K562 (cell line): ENCODE data around the gene TSPAN18. TPM values are rescaled to one million over a fixed set of nuclear protein-coding genes. Genes with fewer than 3 reads are reported as not detected.

Experiments used
- ATAC-seq: fragments of 200-7000 bp; cut with Tn5 transposase; 3 replicates; pipeline ENCODE4 v1.9.1; 2020; ENCODE audit warnings: moderate library complexity
- BruUV-seq: library from RNA; stranded (reverse); fragments of 400-500 nt; replicated peaks from 2 replicates; lab custom pipeline; 2021; lab: Mats Ljungman, UMichigan
- CTCF ChIA-PET: fragments of 300-600 bp; formaldehyde crosslinking; extraction: SDS; loops from one replicate; lab custom pipeline; 2021; ENCODE audit warnings: low intra/inter-chr PET ratio; lab: Yijun Ruan, JAX
- POLR2A ChIA-PET: fragments of 300-600, 350-650 bp; sonication (Branson Sonifier 250); formaldehyde crosslinking; extraction: SDS; loops from one replicate; lab custom pipeline; 2021; ENCODE audit warnings: antibody characterized with exemption, inconsistent platforms; lab: Yijun Ruan, JAX
- DNase-seq, 4 experiments: peaks; one replicate each; pipeline versions ENCODE4 v3.0.0 to v3.0.0-alpha.2; 2011 to 2018; ENCODE audit warnings: low spot score in 3 of 4, mixed read lengths in 3 of 4; ENCODE audit errors: extremely low read depth in 1 of 4
- FAIRE-seq: peaks from 2 replicates; lab custom pipeline; 2011; peaks lifted over from hg19 to GRCh38; lab: Jason Lieb, UNC
- H2AFZ ChIP-seq: 2 replicates; pipeline ENCODE4 v1.6.0; 2011; ENCODE audit warnings: low read depth, low read length, control low read depth, inconsistent platforms
- H3K27ac ChIP-seq: fragments of 200-600 bp; 3 replicates; pipeline ENCODE4 v1.8.0; 2011; ENCODE audit warnings: low read depth, mild to moderate bottlenecking, control low read depth, inconsistent platforms, low read length, moderate library complexity, mixed read lengths; ENCODE audit errors: extremely low read depth
- H3K27me3 ChIP-seq, 2 experiments: fragments of 300-600 bp in 1 of 2; 2 replicates in 1 of 2; 3 replicates in 1 of 2; pipeline versions ENCODE4 v1.6.0 to v1.8.0; 2011; ENCODE audit warnings: inconsistent platforms in 2 of 2, low read length in 2 of 2, mild to moderate bottlenecking in 1 of 2, mixed read lengths in 1 of 2, moderate library complexity in 1 of 2; ENCODE audit not compliant: control insufficient read depth in 2 of 2, insufficient read depth in 2 of 2
- H3K36me3 ChIP-seq: fragments of 300-600 bp; 3 replicates; pipeline ENCODE4 v1.8.0; 2011; ENCODE audit warnings: mild to moderate bottlenecking, low read length, inconsistent platforms; ENCODE audit not compliant: control insufficient read depth, insufficient read depth
- H3K4me1 ChIP-seq, 2 experiments: fragments of 200-600 bp in 1 of 2; replicated peaks in 1 of 2; 2 replicates in 1 of 2; 3 replicates in 1 of 2; pipeline versions ENCODE4 v1.5.1 to v1.8.0; 2011; ENCODE audit warnings: inconsistent platforms in 2 of 2, low read length in 2 of 2, mild to moderate bottlenecking in 1 of 2, mixed read lengths in 1 of 2, moderate library complexity in 1 of 2; ENCODE audit not compliant: control insufficient read depth in 2 of 2, insufficient read depth in 2 of 2
- H3K4me2 ChIP-seq: 2 replicates; pipeline ENCODE4 v1.6.1; 2011; ENCODE audit warnings: low read length, control low read depth, inconsistent platforms, mixed read lengths; ENCODE audit not compliant: insufficient read depth
- H3K4me3 ChIP-seq: fragments of 200-600 bp; sonication (generic), shearing (Covaris generic); 2 replicates; pipeline ENCODE4 v1.5.1; 2016; ENCODE audit warnings: control low read depth, inconsistent platforms
- H3K79me2 ChIP-seq: fragments of 200-600 bp; 3 replicates; pipeline ENCODE4 v1.8.0; 2011; ENCODE audit warnings: low read length, inconsistent platforms; ENCODE audit not compliant: control insufficient read depth, insufficient read depth
- H3K9ac ChIP-seq, 2 experiments: 2 replicates each; pipeline versions ENCODE4 v1.6.0 to v1.6.1; 2011; ENCODE audit warnings: low read depth in 2 of 2, low read length in 2 of 2, control low read depth in 1 of 2, inconsistent platforms in 1 of 2, mild to moderate bottlenecking in 1 of 2, mixed read lengths in 1 of 2; ENCODE audit not compliant: insufficient read depth in 1 of 2
- H3K9me1 ChIP-seq: one replicate; pipeline ENCODE4 v1.6.0; 2011; ENCODE audit warnings: inconsistent platforms, mild to moderate bottlenecking, low read length, moderate library complexity; ENCODE audit not compliant: control insufficient read depth, insufficient read depth
- H3K9me3 ChIP-seq: replicated peaks from 2 replicates; pipeline ENCODE4 v1.5.1; 2011; ENCODE audit warnings: low read depth, low read length, inconsistent platforms; ENCODE audit not compliant: control insufficient read depth, insufficient read depth
- H4K20me1 ChIP-seq: replicated peaks from 2 replicates; pipeline ENCODE4 v1.6.1; 2011; ENCODE audit warnings: low read length, inconsistent platforms, mixed read lengths; ENCODE audit not compliant: control insufficient read depth, insufficient read depth
- GABPA ChIP-seq: fragments of 200-800 bp; sonication (Bioruptor generic); conservative IDR thresholded peaks from 2 replicates; pipeline ENCODE4 v1.6.1; 2016; ENCODE audit warnings: low read depth, missing genetic modification characterization, missing compliant biosample characterization
- KAT8 ChIP-seq: fragments of 450-650 bp; IDR thresholded peaks from 2 replicates; pipeline ENCODE4 v1.6.1; 2016; ENCODE audit warnings: low read depth, mild to moderate bottlenecking
- NCOR1 ChIP-seq: fragments of 450-650 bp; IDR thresholded peaks from 2 replicates; pipeline ENCODE4 v1.6.1; 2016; ENCODE audit warnings: mild to moderate bottlenecking, moderate library complexity
- RBM34 ChIP-seq: fragments of 200-400 bp; formaldehyde crosslinking; IDR thresholded peaks from 2 replicates; pipeline ENCODE4 v1.6.1; 2018; ENCODE audit warnings: low read length, borderline replicate concordance; ENCODE audit not compliant: insufficient read depth
- ZKSCAN8 ChIP-seq: fragments of 200-800 bp; sonication (Bioruptor generic); IDR thresholded peaks from 2 replicates; pipeline ENCODE4 v1.6.1; 2016; ENCODE audit warnings: missing genetic modification characterization, missing compliant biosample characterization
- ZNF253 ChIP-seq: fragments of 250-450 bp; sonication (Bioruptor Pico); conservative IDR thresholded peaks from 2 replicates; pipeline ENCODE4 v1.6.1; 2021; ENCODE audit warnings: mild to moderate bottlenecking
- ZNF347 ChIP-seq: fragments of 450-650 bp; formaldehyde crosslinking; IDR thresholded peaks from 2 replicates; pipeline ENCODE4 v1.4.0; 2020; ENCODE audit warnings: low read depth, mild to moderate bottlenecking, moderate library complexity
- WGBS: fragments of 100-300 bp; shearing (Covaris generic); methylation state at CpG from one replicate; pipeline ENCODE4 v1.1.6; 2016; ENCODE audit warnings: low coverage, mixed read lengths; ENCODE audit not compliant: insufficient coverage; ENCODE audit errors: missing lambda C conversion rate; 5-methylcytosine and 5-hydroxymethylcytosine counted together
- in situ Hi-C: fragments of 300-500 bp; cut with MboI; formaldehyde crosslinking; loops from 4 replicates; pipeline ENCODE4 v1.15.0; 2018; ENCODE audit warnings: inconsistent platforms, mixed read lengths
- intact Hi-C: fragments of 100-400 bp; cut with micrococcal nuclease; formaldehyde crosslinking; loops from 2 replicates; pipeline ENCODE4 v1.14.2; 2022
- polyA plus RNA-seq, 8 experiments: library from polyadenylated mRNA; depleted of rRNA in 4 of 8; stranded (reverse) in 5 of 8; unstranded in 3 of 8; fragments of >200 nt; fragmentation: Nextera tagmentation in 2 of 8; fragmentation: Illumina TruSeq in 1 of 8; extraction: Ambion mirVana in 2 of 8; extraction: Trizol in 1 of 8; gene quantifications; 2 replicates each; pipeline versions ENCODE4 v1.2.1 to v1.2.3, GENCODE V29; 2011 to 2014; ENCODE audit warnings: inconsistent platforms in 1 of 8, missing spikeins in 1 of 8
- total RNA-seq, 7 experiments: library from RNA; depleted of rRNA in 6 of 7; stranded (reverse); fragments of >200 nt in 6 of 7; fragmentation: Illumina TruSeq in 2 of 7; extraction: Trizol in 2 of 7; gene quantifications; 2 replicates each; pipeline versions ENCODE4 v1.2.1 to v1.2.3, GENCODE V29; 2011 to 2021; ENCODE audit warnings: low replicate concordance in 1 of 7
- TF ChIP-seq, protein P1 (sequence below): IDR thresholded peaks from 2 replicates; pipeline ENCODE4 v1.6.1; 2016; ENCODE audit warnings: missing genetic modification characterization, missing compliant biosample characterization

The TSPAN18 gene
- total and polyA plus RNA-seq, 9 of the 15 experiments (the other 6 are each of a cell fraction or from before 2014, with no cell fraction given) = 0.17 to 0.35 (median 0.22) TPM; not detected in 4

GRCh38 chr11:44969651-44970252 is 243.0 kb downstream of the TSPAN18 start (continued):
- TF ChIP-seq ZNF253 = no peak
- TF ChIP-seq NCOR1 = no peak
- TF ChIP-seq KAT8 = no peak
- no peak for TF ChIP-seq RBM34
- TF ChIP-seq ZKSCAN8 (CRISPR knock-in tag) = no peak
- TF ChIP-seq ZNF347 (CRISPR knock-in tag) = no peak

DNA sequence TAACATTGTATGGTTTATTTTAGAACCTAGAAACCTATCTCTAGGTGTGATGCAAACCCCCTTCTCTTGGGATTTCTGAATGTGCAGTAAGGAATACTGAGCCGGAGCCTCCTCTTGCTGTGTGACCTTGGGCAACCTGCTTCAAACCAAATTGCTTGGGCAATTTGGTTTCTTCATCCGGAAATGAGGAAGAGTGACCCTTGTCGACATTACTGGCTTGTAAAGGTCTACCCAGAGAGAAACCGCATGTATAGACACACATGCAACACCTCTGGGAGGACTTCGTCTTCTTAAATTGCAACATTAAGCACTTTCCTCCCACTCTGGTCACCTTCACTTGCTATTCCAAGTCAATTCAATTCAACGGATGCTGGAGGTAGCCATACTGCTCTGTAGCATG is 243.5 kb downstream of the TSPAN18 start:
- peak; percentile 50; the same call in 1 of the 2 replicates for TF ChIP-seq GABPA (tag)
- TF ChIP-seq, protein P1, sequence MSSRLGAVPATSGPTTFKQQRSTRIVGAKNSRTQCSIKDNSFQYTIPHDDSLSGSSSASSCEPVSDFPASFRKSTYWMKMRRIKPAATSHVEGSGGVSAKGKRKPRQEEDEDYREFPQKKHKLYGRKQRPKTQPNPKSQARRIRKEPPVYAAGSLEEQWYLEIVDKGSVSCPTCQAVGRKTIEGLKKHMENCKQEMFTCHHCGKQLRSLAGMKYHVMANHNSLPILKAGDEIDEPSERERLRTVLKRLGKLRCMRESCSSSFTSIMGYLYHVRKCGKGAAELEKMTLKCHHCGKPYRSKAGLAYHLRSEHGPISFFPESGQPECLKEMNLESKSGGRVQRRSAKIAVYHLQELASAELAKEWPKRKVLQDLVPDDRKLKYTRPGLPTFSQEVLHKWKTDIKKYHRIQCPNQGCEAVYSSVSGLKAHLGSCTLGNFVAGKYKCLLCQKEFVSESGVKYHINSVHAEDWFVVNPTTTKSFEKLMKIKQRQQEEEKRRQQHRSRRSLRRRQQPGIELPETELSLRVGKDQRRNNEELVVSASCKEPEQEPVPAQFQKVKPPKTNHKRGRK (tag) = no peak
- CTCF ChIA-PET = no interaction called here
- peaks cover 0 to 60% of the 10 kb centered on the region in 2 experiments; a peak in 4 of 5 replicates for H3K27me3 ChIP-seq
- POLR2A ChIA-PET = no interaction called here
- H3K9me1 ChIP-seq = no peaks in the 10 kb centered on the region
- no peak overlapping the region for H3K9ac ChIP-seq
- no peak overlapping the region for H2AFZ ChIP-seq
- no peak overlapping the region for H3K4me3 ChIP-seq
- no peaks in the 10 kb centered on the region for H3K79me2 ChIP-seq
- peaks cover 0 to 7% of the 10 kb centered on the region in 2 experiments; a peak in 1 of 5 replicates for H3K4me1 ChIP-seq
- intact Hi-C loops = no loop called here
- ATAC-seq = no peak
- FAIRE-seq = no peak
- H3K36me3 ChIP-seq = no peaks in the 10 kb centered on the region
- no peak overlapping the region for H3K4me2 ChIP-seq
- no peak for DNase-seq
- H3K27ac ChIP-seq = no peak overlapping the region
- H4K20me1 ChIP-seq = peaks cover 19% of the 10 kb centered on the region; the same call in 1 of the 2 replicates
- H3K9me3 ChIP-seq = no peaks in the 10 kb centered on the region
- WGBS = 9% methylated on average over 6 of the region's 6 CpGs
- in situ Hi-C loops = no loop called here
- no TSS peak for BruUV-seq
